GM21367 (cell line): ENCODE results near the gene MMEL1.
A peak's percentile ranks its signal among the peaks of the same experiment; 100 is the strongest.

Experiments
- ATAC-seq: cut with Tn5 transposase; IDR thresholded peaks from one replicate; pipeline ENCODE4 v1.9.1; 2021; ENCODE audit not compliant: unreplicated experiment

MMEL1 gene

DNA sequence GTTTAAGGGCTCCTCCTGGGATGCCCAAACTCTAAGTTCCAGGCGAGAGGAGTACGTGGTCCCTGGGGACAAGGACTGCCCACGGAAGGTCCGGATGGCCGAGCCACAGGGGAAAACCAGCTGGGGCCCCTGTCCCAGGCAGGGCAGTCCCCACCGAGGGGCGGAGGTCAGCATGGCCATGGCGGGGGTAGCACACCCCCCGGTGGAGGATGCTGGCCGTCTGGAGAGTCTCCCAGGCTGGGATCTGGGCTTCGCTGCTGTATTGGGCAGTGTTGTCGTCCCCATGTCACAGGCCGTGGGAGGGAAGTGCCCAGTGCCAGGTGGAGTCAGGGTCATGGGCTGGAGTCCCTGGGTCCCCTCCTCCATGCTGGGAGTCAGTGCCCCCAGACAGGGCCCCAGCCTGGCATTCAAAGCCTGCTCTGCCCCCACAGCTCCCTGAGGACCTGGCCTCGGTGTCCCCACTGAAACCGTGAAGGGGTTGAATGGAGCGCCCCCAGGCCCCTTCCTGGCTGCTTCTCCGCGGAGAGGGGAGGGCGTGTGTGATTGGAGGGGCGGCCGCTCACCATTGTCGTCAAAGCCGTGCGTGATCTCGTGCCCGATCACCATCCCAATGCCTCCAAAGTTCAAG lies 39.5 kb downstream of the MMEL1 start:
- no peak for ATAC-seq

DNA sequence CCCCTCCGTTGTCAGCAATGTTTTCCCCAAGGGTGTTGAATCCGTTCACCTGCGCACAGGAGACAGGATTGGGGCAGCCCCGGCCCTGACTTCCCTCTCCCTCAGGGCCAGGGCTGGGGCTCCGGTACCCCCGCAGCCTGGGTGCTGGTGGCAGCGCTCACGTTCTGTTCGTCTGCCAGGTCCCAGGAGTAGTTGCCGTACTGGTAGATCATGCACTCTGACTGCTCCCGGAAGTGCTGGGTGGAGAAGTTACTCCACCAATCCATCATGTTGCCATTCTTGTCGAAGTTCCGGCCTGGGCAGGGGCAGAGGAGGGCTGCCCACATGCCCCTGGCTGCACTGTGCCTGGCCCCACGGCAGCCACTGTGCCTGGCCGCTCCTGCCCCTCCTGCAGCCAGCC lies 40.1 kb downstream of the MMEL1 start:
- no peak for ATAC-seq

DNA sequence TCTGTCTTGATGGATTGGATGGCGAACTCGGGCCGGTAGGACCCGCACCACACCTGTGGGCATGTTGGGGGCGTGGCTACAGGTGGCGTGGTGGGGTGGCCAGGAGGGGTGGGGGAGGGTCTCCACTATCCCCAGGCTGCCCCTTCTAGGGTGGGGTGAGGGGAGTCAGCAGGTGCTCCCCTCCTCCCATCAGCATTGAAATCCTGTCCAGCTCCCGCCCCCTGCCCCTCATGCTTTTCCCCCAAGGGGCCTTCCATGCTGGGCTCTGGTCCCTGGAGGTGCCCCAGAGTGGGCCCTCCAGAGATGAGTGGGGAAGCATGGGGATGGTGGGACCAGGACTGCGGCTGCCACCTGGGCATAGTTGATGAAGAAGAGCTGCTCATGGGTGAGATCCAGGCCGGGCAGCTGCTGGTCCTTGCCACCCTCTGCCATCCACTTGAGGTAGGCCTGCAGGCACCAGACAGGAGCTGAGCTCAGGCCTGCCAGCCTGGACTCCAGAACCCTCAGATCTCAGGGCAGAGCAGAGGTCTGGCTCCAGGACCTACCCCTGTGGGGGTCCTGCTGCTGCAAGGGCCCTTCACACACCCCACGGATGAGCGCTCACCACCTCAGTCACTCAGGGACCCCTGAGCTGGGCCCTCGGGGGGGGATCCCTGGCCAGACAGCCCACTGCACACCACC lies 41.1 kb downstream of the MMEL1 start:
- ATAC-seq = no peak

DNA sequence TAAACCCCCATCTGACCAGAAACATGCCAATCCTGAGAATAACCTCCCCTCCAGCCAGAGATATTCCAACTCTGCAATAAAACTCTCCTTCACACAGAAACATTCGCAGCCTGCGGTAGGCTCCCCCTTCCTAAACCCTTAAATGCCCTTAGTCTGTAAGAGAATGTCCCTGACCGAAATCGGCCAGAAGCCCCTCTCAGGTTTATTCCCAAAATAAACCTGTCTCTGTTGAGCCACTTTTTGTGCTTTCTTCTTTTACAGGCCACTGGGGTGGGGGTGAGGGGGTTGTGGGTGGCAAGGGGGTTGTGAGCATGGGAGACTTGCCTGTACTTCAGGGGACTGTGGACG lies 41.6 kb downstream of the MMEL1 start:
- no peak for ATAC-seq

DNA sequence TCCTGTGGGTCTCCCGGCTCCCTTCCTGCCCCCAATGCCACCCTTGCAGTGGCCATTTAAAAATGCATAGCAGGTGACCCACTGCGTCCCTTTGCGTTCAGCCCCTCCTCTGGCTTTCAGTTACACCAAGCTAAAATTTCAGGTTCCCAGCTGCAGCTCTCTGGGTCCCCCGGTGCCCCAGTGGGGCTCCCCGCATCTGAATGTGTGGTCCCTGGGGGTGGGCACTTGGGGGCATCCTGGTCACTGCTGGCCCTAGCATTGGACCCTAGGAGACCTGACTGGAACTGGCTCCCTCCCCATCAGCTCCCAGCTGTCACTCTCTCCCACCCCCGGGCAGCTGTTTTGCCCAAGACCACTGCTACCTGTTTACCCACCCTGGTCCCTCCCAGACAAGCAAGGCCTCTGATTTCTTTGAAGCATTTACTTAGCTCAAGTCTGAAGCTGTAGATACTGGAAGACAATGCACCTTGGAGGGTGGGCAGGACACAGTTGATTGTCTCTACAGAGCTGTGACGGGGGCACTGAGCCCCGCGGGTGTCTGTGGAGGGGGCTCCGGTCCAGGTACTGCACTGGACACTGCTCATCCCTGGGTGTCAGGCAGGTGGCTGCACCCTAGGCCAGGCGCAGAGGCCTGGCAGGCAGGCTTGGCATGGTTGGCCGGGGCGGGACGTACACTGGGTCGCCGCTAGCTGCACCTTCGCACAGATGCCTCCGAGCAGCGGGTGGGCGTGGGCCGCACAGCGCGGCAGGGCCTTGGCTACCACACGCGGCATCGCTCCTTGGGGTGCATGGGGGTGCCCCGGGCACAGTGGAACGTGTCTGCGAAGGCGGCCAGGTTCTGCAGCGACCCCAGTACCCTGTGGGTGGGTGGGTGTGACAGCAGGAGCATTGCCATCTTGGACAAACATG lies 42.3 kb downstream of the MMEL1 start:
- ATAC-seq = no peak

DNA sequence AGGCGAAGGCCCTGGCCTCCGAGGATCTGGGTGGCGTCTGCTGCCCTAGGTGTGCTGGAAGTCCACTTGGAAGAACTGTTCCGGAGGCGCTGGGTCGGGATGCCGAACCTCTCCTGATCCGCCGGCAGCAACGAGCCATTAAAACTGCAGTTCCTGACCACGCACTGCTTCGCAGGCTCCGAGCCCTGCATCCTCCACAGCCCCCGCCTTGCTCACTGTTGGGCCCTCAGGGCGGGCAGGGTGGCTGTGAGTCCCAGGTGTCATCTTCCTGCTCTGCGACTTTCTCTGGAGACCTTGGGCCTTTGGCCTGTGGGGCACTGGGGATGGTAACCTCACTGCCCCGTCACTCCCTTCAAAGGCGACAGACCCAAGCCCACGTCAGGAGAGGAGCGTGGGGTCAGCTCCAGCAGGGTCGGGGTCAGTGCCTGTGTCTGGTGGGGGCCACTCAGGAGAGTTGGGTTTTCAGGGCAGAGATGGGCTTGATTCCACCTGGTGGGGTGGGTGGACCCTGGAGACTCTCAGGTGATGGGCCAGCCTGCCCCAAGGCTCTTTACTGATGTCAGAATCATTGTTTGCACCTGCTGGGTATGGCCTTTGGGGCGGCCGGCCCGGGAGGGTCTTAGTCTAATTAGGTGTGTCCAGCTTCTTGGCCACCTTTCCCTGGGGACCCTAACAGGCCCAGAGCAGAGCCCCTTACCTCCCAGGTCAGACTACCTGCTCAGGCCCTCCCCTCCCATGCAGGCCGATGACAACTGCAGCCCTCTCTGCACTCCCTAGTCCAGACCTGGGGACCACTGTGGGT lies 43.2 kb downstream of the MMEL1 start:
- no peak for ATAC-seq

DNA sequence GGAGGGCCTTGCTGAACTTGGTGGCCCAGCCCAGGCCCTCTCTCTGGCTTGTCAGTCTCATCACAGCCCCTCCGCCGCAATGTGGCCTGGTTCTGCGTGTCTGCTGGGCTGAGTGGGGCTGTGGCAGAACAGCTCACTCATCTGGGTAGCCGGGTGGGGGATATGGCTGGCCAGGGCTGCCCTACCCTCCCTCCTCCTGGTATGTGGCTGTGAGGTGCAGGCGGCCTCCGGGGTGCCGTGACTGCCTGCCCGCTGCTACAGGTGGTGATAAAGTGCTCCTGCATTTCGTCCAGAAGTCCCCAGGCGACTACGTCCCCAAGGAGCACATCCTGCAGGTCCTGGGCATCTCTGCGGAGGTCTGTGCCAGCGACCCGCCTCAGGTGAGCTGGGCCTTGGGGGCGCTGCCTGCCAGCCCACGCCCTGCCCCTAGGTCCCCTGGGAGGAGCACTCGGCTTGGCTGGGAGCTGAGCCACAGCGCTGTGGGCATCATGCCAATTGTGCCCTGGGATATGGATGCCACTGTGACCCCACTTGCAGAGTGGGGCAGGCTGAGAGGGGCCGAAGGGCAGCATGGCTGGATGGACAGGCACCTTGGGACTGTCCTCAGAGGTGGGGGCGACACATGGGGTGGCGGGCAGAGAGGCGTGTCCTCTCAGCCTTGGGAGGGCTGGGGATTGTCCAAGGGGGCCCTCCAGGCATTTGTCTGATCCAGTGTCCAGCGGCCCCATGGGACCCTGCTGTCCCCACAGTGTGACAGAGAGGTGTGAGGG lies 44.0 kb downstream of the MMEL1 start:
- no peak for ATAC-seq

DNA sequence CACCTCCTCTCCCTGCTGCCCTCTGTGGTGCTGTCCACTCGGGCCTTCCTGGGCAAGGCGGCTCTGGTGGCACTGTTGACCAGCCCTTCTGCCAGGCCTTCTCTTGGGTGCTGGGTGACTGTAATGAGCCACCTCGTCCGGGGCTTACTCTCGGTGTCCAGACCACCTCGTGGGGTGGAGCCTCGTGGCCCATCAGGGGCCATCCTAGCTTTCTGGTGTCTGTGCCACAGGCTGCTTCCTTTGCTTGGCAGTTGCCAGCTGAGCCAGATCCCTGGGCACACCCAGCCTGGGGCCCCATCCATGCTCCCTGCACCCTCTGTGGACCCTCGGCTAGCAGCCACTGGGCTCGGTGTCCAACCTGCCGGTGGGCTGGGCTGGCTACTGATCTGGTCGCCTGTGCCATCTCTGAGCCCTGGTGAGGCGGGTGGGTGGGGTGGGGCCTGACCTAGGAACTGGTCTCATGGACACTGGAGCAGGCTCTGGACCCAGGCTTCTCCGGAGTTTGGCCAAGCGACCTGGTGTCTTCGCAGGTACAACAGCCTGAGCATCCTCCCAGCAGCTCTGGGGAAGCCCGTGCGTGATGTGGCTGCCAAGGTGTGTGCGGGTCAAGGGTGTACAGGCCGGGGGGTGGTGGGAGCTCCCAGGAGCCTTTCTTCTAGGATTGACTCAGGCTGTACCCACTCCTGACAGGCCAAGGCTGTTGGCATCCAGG lies 44.8 kb downstream of the MMEL1 start:
- ATAC-seq = no peak

DNA sequence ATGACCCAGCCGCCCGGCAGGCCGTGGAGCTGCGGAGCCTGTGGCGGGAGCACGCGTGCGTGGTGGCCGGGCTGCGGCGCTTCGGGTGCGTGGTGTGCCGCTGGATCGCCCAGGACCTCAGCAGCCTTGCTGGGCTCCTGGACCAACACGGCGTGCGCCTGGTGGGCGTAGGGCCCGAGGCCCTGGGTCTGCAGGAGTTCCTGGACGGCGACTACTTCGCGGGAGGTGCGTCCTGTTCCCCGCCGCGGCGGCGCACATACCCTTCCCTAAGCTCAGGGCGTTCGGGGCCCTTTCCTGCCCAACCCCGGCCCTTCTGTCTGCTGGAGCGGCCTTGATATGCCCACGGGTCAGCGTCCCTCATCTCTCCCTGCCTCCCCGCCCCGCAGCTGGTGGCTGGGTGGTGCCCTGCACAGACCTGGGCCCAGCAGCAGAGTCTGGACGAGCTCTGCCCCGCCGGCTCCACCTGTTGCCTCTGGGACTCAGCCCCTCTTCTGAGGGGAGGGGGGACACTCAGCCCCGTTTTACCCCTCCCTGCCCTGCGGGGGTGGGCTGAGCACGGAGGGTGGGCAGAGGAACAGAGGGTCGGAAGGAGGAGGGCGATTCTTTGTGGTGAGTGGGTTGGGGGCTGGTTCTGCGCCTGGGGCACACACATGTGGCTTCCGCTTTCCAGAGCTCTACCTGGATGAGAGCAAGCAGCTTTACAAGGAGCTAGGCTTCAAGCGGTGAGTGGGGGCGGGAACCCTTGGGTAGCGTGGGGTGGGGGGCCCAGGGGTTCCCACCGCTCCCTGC lies 45.6 kb downstream of the MMEL1 start:
- ATAC-seq = no peak

DNA sequence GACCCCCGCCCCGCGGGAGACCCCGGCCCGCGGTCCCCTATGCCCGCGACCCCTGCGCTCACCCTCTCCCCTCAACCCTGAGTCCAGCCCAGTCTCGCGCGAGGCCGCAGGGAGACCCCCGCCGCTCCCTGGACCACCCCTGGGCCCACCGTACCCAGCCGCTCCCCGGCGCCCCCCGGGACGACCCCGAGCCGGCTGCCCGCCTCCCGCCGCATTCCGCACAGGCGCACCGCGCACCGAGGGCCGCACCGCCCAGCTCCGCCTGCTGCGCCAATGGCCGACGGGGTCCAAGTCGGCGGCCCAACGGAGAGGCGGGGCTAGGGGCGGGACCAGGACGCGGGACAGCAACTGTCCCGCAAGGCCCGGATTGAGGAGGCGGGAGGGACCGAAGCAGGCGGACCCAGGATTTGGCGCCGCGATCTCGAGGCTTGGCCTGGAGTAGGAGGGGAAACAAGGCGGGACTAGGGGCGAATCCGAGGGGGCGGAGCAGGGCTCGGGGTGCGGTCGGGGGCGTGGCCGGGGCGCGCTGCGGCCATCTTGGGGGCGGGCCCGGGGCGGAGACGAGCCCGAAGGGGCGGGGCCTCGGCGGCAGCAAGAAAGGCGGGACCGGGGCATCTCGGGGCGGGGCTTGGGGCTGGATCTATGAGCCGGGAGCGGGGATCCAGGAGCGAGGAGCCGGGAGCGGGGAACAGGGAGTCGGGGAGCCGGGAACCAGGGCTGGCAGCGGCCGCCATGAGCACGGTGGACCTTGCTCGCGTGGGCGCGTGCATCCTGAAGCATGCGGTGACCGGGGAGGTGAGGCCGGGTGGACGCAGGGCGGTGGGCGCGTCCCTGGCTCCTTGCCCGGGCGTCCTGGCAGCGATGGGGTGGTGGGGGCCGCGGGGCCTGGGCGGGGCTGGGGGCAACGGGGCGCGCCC lies 46.4 kb downstream of the MMEL1 start, which contains the start of gene PRXL2B:
PRXL2B (plus strand) TSS at position 624 of the 917 bp plus-strand sequence; CDS start at position 733, 109 bp downstream.
- peak; percentile 53 for ATAC-seq

DNA sequence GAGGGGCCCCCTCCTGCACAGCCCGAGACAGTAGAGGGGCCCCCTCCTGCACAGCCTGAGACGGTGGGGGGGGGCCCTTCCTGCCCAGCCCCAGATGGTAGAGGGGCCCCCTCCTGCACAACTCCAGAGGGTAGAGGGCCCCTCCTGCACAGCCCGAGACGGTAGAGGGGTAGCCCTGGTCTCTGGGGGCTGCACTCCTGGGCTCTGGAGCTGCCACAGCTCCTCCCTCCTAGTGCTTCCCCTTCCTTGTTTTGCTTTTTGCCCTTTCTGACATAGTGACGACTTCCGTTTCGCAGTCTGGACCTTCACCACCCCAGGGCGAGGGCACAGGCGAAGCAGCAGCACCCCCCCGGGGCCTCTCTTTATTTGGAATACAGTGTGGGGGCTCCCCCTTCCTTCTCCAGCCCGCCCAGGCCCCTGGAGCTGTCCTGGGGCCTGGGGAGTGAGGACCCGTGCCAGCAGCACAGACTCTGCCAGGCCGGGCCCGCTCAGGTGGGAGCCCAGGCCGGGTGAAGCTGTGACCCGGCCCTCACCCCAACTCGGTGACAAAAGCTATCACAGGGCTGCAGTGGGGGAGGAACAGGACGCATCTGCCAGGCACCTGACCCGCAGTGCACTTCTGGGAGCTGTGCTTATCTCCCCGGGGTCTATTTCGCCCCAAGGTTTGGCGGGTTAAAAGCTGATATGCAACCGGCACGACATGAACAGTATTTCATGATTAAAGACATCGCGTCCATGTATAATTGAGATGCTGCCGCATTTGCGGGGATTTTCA lies 47.3 kb downstream of the MMEL1 start:
- peak; percentile 33 for ATAC-seq

DNA sequence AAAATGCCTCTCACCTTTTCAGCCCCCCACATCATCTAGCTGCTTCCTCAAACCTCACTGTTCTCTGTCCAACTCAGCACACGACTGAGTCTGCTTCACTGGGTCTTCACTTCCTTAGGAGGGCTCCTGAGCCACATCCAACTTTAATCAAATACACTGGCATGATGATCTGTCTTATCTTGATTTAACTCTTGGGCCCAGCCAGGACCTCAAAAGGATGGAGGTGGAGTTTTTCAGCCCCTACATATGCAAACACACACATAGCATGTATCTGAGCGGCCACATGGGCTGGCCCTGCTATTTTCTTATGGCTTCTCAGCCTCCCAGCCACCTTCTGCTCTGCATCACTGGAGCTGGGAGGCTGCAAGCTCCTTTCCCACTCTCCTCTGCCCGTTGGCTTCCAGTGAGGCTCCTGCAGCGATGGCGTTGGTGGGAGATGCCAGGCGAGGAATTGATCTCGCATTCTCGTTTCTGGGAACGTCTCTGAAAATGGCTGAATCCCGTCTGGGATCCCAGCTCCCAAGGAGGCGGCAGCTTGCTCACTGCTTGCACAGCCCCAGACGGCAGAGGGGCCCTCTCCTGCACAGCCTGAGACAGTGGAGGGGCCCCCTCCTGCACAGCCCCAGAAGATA lies 48.0 kb downstream of the MMEL1 start:
- ATAC-seq = peak; percentile 1

DNA sequence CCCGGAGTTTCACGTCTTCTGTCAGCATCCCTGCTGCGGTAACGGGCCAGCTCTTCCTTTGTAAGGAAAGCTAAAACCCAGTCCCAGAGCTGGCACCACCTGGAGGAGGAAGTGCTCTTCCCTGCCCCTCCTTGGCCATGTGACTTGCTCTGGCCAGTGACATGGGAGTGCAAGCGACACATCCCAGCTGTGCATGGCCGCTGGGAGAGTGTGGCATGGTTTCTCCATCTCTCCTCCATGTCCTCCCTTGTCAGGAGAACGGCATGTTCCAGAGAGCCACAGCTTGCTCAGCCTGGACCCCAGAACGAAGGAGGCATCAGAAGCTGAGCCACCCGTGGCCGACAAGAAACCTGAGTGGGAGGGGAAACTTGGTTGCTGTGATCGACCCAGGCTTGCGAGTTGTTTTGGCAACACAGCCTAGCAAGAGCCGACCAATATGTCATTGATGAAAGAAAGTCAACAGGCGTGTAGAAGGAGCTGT lies 48.9 kb downstream of the MMEL1 start:
- no peak for ATAC-seq

DNA sequence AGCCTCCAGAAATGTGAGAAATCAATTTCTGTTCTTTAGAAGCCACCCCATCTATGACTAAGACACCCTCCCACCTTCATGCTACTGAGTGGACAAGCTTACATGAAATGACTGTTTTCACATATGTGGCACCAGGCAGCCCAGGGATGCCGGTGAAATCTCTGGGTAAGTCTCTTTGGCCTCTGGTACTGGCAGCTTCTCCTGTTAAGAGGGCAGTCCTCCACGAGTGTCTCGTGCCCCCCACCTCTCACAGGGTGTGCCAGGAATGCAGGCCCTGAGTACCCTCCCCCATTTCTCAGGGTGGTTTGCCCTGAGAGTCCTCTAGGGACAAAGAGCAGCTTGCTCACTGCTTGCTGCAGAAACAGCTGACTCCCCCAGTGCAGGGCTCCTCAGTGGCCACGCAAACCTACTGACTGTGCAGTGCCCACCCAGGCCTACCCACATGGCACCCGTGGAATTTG lies 49.5 kb downstream of the MMEL1 start:
- ATAC-seq = no peak

DNA sequence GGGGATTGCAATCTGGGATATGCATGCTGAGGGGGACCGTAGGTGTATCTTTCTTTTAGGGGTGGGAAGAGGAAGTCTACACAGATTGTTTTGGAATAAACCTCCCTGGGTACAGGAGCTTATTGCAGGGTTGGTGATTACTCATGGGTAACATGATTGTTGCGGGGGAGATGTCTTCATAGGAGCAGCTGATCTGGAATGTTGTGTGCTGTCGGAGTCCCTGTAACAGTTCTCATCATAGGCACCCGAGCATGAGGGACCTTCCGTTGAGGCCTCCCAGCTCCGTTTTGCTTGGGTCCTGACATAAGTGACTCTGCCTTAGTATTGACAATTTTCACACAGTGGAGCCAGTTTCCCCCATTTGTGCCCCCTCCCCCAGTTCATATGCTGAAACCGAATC lies 50.4 kb downstream of the MMEL1 start:
- ATAC-seq = no peak

DNA sequence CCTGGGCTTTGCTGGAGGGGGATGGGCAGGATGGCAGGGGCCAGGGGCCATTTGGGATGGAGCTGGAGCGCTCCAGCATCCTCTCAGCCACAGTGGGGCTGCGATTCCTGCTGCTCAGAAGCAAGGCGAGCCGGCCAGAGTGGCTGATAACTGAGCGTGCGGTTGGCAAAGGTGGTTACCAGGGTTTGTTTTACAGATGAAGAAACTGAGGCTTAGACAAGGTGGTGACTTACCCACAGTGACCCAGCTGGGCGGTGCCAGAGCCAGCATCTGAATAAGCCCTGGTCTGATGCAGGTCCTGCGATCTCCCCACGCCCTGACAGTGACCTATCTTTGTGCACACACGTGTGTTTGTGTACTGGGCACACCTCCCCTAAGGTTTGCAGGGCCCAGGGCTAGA lies 52.1 kb downstream of the MMEL1 start:
- ATAC-seq = no peak
